NB4 (cell line): ENCODE data around the gene MTMR4.

Source experiments
- DNase-seq: peaks from one replicate; pipeline ENCODE4 v3.0.0; 2010; ENCODE audit warnings: low read depth
- H3K4me3 ChIP-seq: one replicate; pipeline ENCODE4 v1.5.1; 2011; ENCODE audit warnings: mild to moderate bottlenecking, low read depth, low read length, moderate library complexity
- MAX ChIP-seq: IDR thresholded peaks from 2 replicates; pipeline ENCODE4 v1.6.1; 2011; ENCODE audit warnings: low read depth, low read length
- MYC ChIP-seq: IDR thresholded peaks from 2 replicates; pipeline ENCODE4 v1.6.1; 2011; ENCODE audit warnings: low read depth, low read length
- POLR2A ChIP-seq: IDR thresholded peaks from 2 replicates; pipeline ENCODE4 v1.6.1; 2011; ENCODE audit warnings: mild to moderate bottlenecking; ENCODE audit not compliant: insufficient read length; ENCODE audit errors: extremely low read depth
- TF ChIP-seq, protein P1 (sequence below): IDR thresholded peaks from one replicate; pipeline ENCODE4 v1.5.1; 2012; ENCODE audit warnings: low read depth, low read length

Gene MTMR4

DNA sequence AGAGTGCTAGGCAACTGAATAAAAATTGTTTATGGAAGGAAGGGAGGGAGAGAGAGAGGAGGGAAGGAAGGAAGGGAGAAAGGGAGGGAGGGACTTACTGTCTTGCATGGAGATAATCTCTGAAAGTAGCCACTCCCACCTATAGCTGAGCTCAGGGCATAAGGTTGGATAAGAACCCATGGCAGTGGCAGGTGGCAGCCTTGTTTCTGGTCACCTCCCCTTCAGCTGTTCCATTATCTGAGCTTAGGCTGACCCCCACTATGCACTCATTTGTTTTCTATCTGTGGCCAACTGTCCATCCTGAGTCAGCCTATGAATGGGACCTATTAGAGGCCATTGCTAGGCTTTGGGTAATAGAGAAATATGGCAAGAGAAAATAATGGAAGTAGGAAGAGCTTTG, 25.3 kb upstream of the MTMR4 start:
- DNase-seq, result no peak
- H3K4me3 ChIP-seq, result no peak overlapping the region
- no peak for TF ChIP-seq MAX
- TF ChIP-seq, protein P1, sequence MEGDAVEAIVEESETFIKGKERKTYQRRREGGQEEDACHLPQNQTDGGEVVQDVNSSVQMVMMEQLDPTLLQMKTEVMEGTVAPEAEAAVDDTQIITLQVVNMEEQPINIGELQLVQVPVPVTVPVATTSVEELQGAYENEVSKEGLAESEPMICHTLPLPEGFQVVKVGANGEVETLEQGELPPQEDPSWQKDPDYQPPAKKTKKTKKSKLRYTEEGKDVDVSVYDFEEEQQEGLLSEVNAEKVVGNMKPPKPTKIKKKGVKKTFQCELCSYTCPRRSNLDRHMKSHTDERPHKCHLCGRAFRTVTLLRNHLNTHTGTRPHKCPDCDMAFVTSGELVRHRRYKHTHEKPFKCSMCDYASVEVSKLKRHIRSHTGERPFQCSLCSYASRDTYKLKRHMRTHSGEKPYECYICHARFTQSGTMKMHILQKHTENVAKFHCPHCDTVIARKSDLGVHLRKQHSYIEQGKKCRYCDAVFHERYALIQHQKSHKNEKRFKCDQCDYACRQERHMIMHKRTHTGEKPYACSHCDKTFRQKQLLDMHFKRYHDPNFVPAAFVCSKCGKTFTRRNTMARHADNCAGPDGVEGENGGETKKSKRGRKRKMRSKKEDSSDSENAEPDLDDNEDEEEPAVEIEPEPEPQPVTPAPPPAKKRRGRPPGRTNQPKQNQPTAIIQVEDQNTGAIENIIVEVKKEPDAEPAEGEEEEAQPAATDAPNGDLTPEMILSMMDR, result no peak
- TF ChIP-seq POLR2A, result no peak
- TF ChIP-seq MYC, result no peak

DNA sequence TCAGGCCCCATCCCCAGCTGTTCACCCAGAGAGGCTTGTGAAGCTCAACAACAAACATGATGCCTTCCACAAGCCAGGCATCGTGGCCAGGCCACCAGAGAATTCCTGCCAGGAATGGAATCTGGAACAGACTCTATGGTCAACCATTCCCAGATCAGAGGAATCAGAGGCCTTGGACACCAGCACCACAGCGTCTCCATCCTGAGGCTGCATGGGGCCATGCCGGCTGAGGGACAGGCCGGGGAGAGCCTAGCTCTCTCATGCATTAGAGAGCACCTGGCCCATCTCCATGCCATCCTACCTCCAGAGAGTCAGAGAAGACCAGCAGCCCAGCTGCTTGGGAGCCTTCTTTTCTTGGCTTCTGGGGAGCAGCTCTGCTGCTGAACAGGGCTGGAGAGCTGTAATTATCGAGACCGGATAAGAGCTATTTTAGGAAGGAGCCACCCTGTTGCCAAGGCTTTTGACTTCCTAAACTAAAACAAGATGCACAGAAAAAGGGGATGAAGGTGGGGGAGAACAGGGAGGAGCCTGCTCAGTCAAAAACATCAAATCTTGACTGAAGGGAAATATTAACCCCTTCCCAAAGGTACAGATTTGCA, 24.5 kb upstream of the MTMR4 start:
- no peak overlapping the region for H3K4me3 ChIP-seq
- DNase-seq, result no peak
- no peak for TF ChIP-seq MAX
- TF ChIP-seq MYC, result no peak
- no peak for TF ChIP-seq POLR2A
- TF ChIP-seq, protein P1, result no peak

DNA sequence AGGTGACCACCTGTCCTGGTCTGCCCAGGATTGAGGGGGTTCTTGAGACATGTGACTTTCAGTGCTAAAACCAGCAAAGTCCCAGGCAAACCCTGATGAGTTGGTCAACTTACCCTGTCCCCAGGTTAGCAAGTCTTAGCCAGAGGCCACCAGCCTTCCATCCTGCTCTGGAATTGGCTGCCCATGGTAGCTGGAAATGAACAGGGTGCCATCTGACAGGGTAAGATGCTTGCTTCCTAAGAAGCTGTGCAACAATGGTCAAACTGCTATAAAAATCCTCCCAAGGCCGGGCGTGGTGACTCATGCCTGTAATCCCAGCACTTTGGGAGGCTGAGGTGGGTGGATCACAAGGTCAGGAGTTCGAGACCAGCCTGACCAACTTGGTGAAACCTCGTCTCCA, 22.8 kb upstream of the MTMR4 start:
- no peak for DNase-seq
- TF ChIP-seq POLR2A, result no peak
- no peak for TF ChIP-seq MYC
- TF ChIP-seq MAX, result no peak
- TF ChIP-seq, protein P1, result no peak
- no peak overlapping the region for H3K4me3 ChIP-seq

GRCh38 chr17:58536542-58536941, 22.1 kb upstream of the MTMR4 start:
- TF ChIP-seq MAX (no peak), POLR2A (no peak), MYC (no peak)
- TF ChIP-seq, protein P1, result no peak
- H3K4me3 ChIP-seq, result no peak overlapping the region
- DNase-seq, result no peak

DNA sequence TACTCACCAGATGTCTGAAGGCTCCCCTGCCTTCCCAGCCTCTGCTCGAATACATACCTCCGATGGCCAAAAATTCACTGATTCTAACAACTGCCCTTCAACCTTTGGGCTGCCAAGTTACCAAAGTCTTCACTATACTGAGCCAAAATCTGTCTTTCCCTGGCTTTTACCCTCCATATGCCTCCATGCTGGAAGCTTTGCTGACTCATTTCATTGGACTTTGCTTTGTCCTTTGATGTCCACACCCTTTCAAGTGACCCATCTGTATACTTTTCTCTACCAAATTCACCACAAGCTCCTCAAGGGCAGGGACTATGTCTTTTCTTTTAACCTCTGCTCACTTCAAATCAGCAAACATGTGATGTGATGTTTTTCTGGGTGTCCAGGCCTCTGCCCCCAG, 21.0 kb upstream of the MTMR4 start:
- no peak overlapping the region for H3K4me3 ChIP-seq
- DNase-seq, result no peak
- no peak for TF ChIP-seq MAX
- no peak for TF ChIP-seq MYC

DNA sequence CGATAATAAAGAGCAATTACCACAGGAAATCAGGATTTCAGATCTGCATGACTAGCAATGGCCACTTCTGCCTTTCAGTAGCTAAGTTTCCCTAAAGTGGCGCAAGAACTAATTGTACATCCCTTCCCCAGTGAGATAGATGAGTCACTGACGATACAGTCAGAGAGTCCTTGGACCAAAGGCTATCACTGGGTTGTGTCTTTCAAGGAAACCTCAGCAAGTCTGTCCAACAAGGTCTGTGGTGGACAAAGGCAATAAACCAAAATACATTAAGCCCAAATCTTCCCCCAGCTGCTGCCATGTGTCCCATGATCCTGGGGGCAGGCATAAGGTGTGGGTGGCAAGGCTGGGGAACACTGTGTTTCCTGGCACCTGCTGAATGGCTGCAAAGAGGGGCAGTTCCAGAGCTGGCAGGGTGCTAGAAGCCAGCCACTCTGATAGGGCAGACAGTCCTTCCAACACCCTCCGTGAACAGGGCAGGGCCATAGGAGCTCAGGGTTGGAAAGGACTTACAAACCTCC, 20.5 kb upstream of the MTMR4 start:
- DNase-seq, result peak; percentile 82
- TF ChIP-seq MAX (no peak), POLR2A (no peak), MYC (no peak)
- TF ChIP-seq, protein P1, result no peak
- no peak overlapping the region for H3K4me3 ChIP-seq
